HG03571 (cell line): ENCODE measurements around the gene LPCAT1.

ENCODE experiments used
- ATAC-seq: cut with Tn5 transposase; IDR thresholded peaks from one replicate; pipeline ENCODE4 v1.9.1; 2021; ENCODE audit not compliant: unreplicated experiment

Gene LPCAT1

GRCh38 chr5:1555011-1555807, 31.4 kb upstream of the LPCAT1 start:
- no peak for ATAC-seq

GRCh38 chr5:1554410-1554967, 30.7 kb upstream of the LPCAT1 start:
- no peak for ATAC-seq

DNA sequence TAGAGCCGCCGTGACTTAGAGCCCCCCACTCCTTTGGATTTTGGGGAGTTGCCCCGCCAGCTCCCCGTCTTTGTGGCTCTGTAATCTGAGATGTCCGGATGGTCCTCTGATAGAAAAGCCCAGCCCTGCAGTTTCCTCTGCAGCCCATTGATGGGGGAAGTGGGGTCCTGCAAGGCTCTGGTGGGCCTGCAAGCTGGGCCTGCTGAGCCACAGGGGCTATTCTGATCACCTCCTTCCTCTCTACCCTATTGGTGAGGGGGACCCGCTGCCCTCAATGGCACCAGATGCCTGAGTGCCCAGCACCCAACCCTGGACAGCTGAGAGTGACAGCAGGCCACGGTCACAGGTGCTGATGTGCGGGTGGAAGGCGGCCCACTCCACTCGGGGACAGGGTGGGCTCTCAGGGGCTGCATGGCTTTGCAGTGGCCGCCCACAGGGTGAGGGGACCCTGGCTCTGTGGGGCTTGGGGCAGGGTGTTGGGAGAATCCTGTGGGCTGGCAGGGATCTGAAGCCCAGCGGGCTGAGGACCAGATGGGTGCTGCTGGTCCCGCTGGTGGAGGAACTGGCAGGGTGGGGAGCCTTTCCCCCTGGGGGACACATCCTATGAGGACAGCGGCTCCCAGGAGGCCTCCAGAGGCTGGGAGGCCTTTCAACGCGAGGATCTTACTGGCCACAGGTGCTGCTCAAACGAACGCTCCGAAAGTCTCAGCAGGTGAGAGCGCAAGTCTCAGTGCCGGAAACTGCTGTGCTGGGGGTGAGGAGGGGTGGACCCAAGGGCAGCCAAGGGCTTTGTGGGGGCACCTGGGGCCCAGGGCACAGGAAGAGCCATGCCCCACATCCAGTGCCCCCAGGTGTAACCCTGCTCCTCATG, 30.0 kb upstream of the LPCAT1 start:
- no peak for ATAC-seq

GRCh38 chr5:1552521-1553255, 28.9 kb upstream of the LPCAT1 start:
- ATAC-seq, result no peak

GRCh38 chr5:1551426-1552301, 27.9 kb upstream of the LPCAT1 start:
- ATAC-seq, result no peak

GRCh38 chr5:1550287-1551076, 26.7 kb upstream of the LPCAT1 start:
- ATAC-seq, result no peak

GRCh38 chr5:1549475-1550030, 25.8 kb upstream of the LPCAT1 start:
- no peak for ATAC-seq

DNA sequence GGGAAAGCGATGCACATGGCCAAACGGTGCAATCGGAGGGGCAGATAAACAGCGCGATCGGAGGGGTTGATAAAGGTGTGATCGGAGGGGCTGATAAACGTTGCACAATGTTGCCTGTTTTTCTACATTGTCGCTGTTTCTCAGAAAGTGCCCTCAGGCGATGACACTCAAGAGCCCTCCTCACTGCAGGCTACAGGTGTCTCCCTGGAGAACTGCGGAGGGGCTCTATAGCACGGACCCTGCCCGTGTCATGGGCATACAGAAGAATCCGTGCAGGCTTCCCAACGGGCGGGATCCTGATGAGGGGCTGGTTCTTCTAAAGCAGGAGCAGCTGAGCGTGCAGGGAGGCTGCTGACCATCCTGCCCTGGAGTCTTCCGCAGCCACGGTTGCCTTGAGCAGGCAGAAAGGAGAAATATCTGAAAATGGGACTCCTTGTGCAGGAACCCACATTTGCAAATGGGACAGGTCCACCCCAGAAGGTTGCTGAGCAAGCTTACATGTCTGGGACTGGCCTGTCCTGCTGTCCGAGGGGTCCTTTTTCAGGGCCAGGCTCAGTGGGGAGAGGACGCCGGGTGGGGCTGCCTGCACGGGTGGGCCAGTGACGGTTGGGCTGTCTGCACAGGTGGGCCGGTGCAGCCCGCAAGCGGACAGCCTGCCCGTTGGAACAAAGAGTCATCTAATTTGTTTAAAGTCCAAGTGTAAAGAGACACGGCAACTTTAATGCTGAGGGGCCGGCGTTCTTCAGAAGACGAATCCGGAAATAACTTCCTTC, 25.1 kb upstream of the LPCAT1 start:
- ATAC-seq, result no peak

DNA sequence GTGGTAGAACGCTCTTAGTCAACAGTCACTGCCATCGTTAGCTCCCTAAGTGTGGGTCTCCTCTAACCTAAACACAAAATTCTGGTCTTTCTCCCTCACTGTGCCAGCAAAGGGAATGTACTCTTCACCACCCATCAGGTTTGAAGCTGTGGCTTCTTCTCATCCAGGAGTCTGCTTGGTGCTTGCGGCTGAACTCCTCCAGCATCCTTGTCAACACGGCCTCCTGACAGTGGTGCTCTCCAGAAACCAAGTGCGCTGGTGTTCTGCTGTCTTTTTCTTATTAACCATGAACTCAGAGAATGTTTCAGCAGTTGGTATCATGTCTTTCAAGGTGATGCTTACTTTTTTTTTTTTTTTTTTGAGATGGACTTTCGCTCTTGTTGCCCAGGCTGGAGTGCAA, 23.9 kb upstream of the LPCAT1 start:
- ATAC-seq, result no peak

- no peak for ATAC-seq
These were observed 23.5 kb upstream of the LPCAT1 start for GRCh38 chr5:1547236-1547635.

GRCh38 chr5:1546556-1546955, 22.8 kb upstream of the LPCAT1 start:
- ATAC-seq, result no peak

DNA sequence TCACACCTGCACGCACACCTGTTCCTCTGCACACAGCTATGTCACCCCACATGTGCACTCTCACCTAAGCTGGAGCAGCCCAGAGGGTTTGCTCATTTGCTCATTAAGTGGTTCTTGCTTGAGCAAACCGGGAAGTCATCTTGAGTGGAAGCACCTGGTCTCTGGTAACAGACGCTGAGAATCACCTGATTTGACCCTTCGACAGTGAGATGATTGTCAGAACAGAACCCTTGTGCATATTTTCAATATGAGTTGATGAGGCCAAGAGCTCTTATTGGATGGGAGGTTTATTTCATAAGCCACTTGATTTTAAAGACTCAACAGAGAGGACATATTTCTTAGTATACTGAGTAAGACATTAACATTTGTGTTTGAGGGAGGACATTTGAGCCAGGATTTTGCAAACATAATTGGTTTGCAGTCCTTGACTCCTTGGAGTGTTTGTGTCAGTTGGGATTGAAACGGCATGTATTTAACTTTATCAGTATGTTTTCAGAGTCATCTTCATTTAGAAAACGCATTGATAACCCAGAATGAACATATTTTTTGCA, 22.1 kb upstream of the LPCAT1 start:
- no peak for ATAC-seq

DNA sequence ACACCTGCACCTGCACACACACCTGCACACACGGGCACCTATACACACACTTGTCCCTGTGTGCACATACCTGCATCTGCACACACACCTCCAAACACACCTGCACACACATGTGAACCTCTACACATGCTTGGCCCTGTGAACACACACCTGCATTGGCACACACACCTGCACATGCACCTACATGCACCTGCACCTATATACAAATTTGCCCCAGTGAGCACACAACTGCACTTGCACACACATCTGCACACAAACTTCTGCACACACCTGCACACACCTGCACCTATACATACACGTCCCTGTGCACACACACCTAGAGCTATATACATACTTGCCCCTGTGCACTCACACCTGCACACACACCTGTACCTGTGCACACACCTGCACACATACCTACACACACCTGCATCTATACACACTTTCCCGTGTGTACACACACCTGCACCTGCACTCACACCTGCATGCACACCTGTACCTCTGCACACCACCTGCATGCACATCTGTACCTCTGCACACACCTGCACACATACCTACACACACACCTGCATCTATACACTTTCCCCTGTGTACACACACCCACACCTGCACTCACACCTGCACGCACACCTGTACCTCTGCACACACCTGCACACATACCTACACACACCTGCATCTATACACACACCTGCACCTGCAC, 21.5 kb upstream of the LPCAT1 start:
- no peak for ATAC-seq

DNA sequence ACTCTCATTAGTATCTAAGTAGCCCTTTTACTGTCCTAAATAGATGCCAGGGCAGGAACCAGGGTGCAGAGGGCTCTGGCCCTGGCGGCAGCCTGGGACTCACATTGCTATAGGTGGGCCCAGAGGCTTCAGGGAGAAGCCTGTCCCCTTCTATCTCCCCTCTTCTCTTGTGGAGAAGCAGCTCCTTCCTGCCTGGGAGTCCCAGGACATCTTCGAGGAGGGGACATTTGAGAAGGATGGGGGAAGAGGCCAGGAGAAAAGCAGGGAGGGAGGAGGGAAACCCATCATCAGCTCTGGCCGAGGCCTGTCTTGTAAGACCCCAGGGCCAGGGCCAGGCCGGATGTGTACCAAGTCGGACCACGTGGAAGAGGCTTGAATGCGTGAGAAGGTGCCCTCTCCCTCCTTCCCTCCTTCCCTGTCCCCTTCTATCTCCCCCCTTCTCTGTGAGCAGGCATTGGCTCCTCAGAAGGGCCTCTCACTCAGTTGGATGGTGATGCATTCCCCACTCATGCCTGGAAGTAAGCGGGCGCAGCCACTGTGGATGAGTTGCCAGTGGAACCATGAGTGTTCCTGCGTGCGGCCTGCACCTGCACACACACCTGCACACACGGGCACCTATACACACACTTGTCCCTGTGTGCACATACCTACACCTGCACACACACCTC, 20.7 kb upstream of the LPCAT1 start:
- no peak for ATAC-seq

- no peak for ATAC-seq
These were observed 19.9 kb upstream of the LPCAT1 start for GRCh38 chr5:1543398-1544293.

DNA sequence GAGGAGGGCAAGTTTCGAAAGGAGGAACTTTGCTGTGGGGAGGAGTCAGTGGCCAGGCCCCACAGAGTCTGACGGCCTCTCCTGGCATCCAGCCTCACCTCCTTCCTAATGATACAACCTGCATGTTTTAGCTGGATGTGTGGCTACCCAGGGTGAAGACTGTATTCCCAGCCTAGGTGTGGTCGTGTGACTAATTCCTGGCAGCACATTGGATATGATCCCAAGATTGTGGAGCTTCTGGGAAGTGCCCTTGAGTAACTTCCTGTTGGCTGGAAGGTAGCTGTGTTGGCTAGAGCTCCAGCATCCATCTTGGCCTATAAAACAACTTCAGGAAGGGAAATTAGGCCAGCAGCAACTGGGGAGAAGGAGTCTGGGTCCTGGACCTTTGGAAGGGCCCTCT, 19.0 kb upstream of the LPCAT1 start:
- no peak for ATAC-seq
